Skeletal muscle satellite cell (primary cell): ENCODE results near the gene CFAP100.

Experiments used
- H3K27me3 ChIP-seq: 2 replicates; pipeline ENCODE4 v1.7.0; 2013; ENCODE audit warnings: low read length; ENCODE audit not compliant: control insufficient read depth, insufficient read depth
- H3K36me3 ChIP-seq: 2 replicates; pipeline ENCODE4 v1.7.0; 2013; ENCODE audit warnings: mild to moderate bottlenecking, control low read depth, low read length; ENCODE audit not compliant: insufficient read depth
- H3K4me1 ChIP-seq: 2 replicates; pipeline ENCODE4 v1.7.0; 2013; ENCODE audit warnings: low read length; ENCODE audit not compliant: control insufficient read depth, insufficient read depth
- H3K4me2 ChIP-seq: 2 replicates; pipeline ENCODE4 v1.7.0; 2013; ENCODE audit warnings: mild to moderate bottlenecking, low read length
- H3K4me3 ChIP-seq: 2 replicates; pipeline ENCODE4 v1.7.0; 2013; ENCODE audit warnings: low read length
- H3K9ac ChIP-seq: 2 replicates; pipeline ENCODE4 v1.7.0; 2013; ENCODE audit warnings: mild to moderate bottlenecking, low read depth, low read length, moderate library complexity
- H3K9me3 ChIP-seq: replicated peaks from 2 replicates; pipeline ENCODE4 v1.7.0; 2013; ENCODE audit warnings: mild to moderate bottlenecking, control low read depth, low read length

The CFAP100 gene

GRCh38 chr3:126475413-126476114 lies 80.9 kb downstream of the CFAP100 start, which contains the start of gene ZXDC:
Gene ZXDC (minus strand): TSS chr3:126475891. CDS start chr3:126475865, 26 bp downstream.
- H3K9me3 ChIP-seq: no peaks in the 10 kb centered on the region
- peaks cover 37% of the 10 kb centered on the region for H3K4me1 ChIP-seq
- H3K9ac ChIP-seq: peak within 1 kb of the TSS; percentile 95
- H3K27me3 ChIP-seq: no peaks in the 10 kb centered on the region
- H3K36me3 ChIP-seq: peaks cover 17% of the 10 kb centered on the region
- H3K4me2 ChIP-seq: peak within 1 kb of the TSS; percentile 99
- peak within 1 kb of the TSS; percentile 95 for H3K4me3 ChIP-seq

- H3K4me2 ChIP-seq: peak overlapping the region; percentile 99
- H3K9ac ChIP-seq: peak overlapping the region; percentile 85
- peaks cover 8% of the 10 kb centered on the region for H3K36me3 ChIP-seq
- H3K27me3 ChIP-seq: no peaks in the 10 kb centered on the region
- H3K4me1 ChIP-seq: peaks cover 37% of the 10 kb centered on the region
- peak overlapping the region; percentile 95 for H3K4me3 ChIP-seq
- no peaks in the 10 kb centered on the region for H3K9me3 ChIP-seq
Observed at GRCh38 chr3:126476166-126477060, 81.7 kb downstream of the CFAP100 start.

GRCh38 chr3:126477061-126477380 lies 82.3 kb downstream of the CFAP100 start:
- no peak overlapping the region for H3K9ac ChIP-seq
- H3K9me3 ChIP-seq: no peaks in the 10 kb centered on the region
- peaks cover 7% of the 10 kb centered on the region for H3K36me3 ChIP-seq
- H3K4me1 ChIP-seq: peaks cover 34% of the 10 kb centered on the region
- H3K27me3 ChIP-seq: no peaks in the 10 kb centered on the region
- no peak overlapping the region for H3K4me2 ChIP-seq
- no peak overlapping the region for H3K4me3 ChIP-seq

- H3K9ac ChIP-seq: no peak overlapping the region
- H3K4me2 ChIP-seq: no peak overlapping the region
- peaks cover 3% of the 10 kb centered on the region for H3K27me3 ChIP-seq
- peaks cover 17% of the 10 kb centered on the region for H3K4me1 ChIP-seq
- no peak overlapping the region for H3K4me3 ChIP-seq
- H3K36me3 ChIP-seq: peaks cover under 1% of the 10 kb centered on the region
- no peaks in the 10 kb centered on the region for H3K9me3 ChIP-seq
Observed at GRCh38 chr3:126478581-126479310, 84.0 kb downstream of the CFAP100 start.

- H3K4me2 ChIP-seq: no peak overlapping the region
- peaks cover 3% of the 10 kb centered on the region for H3K27me3 ChIP-seq
- peaks cover 9% of the 10 kb centered on the region for H3K4me1 ChIP-seq
- H3K36me3 ChIP-seq: no peaks in the 10 kb centered on the region
- no peaks in the 10 kb centered on the region for H3K9me3 ChIP-seq
- H3K9ac ChIP-seq: no peak overlapping the region
- no peak overlapping the region for H3K4me3 ChIP-seq
Observed at GRCh38 chr3:126479642-126480041, 84.9 kb downstream of the CFAP100 start.

- Histone ChIP-seq H3K9ac (no peak overlapping the region), H3K4me1 (peaks cover 5% of the 10 kb centered on the region), H3K4me2 (no peak overlapping the region), H3K27me3 (peaks cover 3% of the 10 kb centered on the region), H3K4me3 (no peak overlapping the region), H3K9me3 (no peaks in the 10 kb centered on the region), H3K36me3 (no peaks in the 10 kb centered on the region)
Observed at GRCh38 chr3:126480206-126480605, 85.5 kb downstream of the CFAP100 start.

GRCh38 chr3:126480861-126481260 lies 86.2 kb downstream of the CFAP100 start:
- Histone ChIP-seq H3K9me3 (no peaks in the 10 kb centered on the region), H3K9ac (no peak overlapping the region), H3K4me3 (no peak overlapping the region), H3K36me3 (no peaks in the 10 kb centered on the region), H3K4me1 (peaks cover 5% of the 10 kb centered on the region), H3K27me3 (peaks cover 3% of the 10 kb centered on the region), H3K4me2 (no peak overlapping the region)

GRCh38 chr3:126481808-126482502 lies 87.2 kb downstream of the CFAP100 start:
- Histone ChIP-seq H3K9ac (no peak overlapping the region), H3K4me1 (peaks cover 7% of the 10 kb centered on the region), H3K4me2 (no peak overlapping the region), H3K4me3 (no peak overlapping the region), H3K36me3 (no peaks in the 10 kb centered on the region), H3K27me3 (peaks cover 3% of the 10 kb centered on the region), H3K9me3 (no peaks in the 10 kb centered on the region)

- Histone ChIP-seq H3K36me3 (no peaks in the 10 kb centered on the region), H3K9ac (no peak overlapping the region), H3K4me1 (peaks cover 13% of the 10 kb centered on the region), H3K9me3 (no peaks in the 10 kb centered on the region), H3K4me2 (no peak overlapping the region), H3K27me3 (peaks cover 3% of the 10 kb centered on the region), H3K4me3 (no peak overlapping the region)
Observed at GRCh38 chr3:126482503-126483255, 88.0 kb downstream of the CFAP100 start.

GRCh38 chr3:126483321-126483761 lies 88.6 kb downstream of the CFAP100 start:
- Histone ChIP-seq H3K4me1 (peaks cover 13% of the 10 kb centered on the region), H3K27me3 (peaks cover 3% of the 10 kb centered on the region), H3K9ac (no peak overlapping the region), H3K36me3 (no peaks in the 10 kb centered on the region), H3K4me2 (no peak overlapping the region), H3K4me3 (no peak overlapping the region), H3K9me3 (no peaks in the 10 kb centered on the region)
